K562 (cell line): ENCODE measurements around the gene ZNF740. TPM values are rescaled to one million over a fixed set of nuclear protein-coding genes. Genes with fewer than 3 reads are reported as not detected.

Source experiments
- CBFA2T3 ChIP-seq: fragments of 450-650 bp; IDR thresholded peaks from 2 replicates; pipeline ENCODE4 v1.6.1; 2017
- DIDO1 ChIP-seq: fragments of 450-650 bp; IDR thresholded peaks from 2 replicates; pipeline ENCODE4 v1.6.1; 2016; ENCODE audit warnings: low read depth, missing biosample characterization, missing genetic modification characterization
- ETS1 ChIP-seq: conservative IDR thresholded peaks from 2 replicates; pipeline ENCODE4 v1.6.1; 2011; ENCODE audit warnings: low read depth, mild to moderate bottlenecking, low read length; ENCODE audit not compliant: control insufficient read depth
- ETV5 ChIP-seq: sonication (generic); formaldehyde crosslinking; IDR thresholded peaks from 2 replicates; pipeline ENCODE4 v1.4.0; 2020; ENCODE audit warnings: low read depth, mild to moderate bottlenecking, missing genetic modification reagents
- FOXK2 ChIP-seq, 2 experiments: fragments of 450-650 bp; IDR thresholded peaks in 1 of 2; conservative IDR thresholded peaks in 1 of 2; 2 replicates each; pipeline ENCODE4 v1.6.1; 2016; ENCODE audit warnings: low read depth in 2 of 2, mild to moderate bottlenecking in 1 of 2
- NFXL1 ChIP-seq: fragments of 450-650 bp; formaldehyde crosslinking; IDR thresholded peaks from 2 replicates; pipeline ENCODE4 v1.4.0; 2021; ENCODE audit warnings: mild to moderate bottlenecking
- PCBP1 ChIP-seq: fragments of 200-400 bp; formaldehyde crosslinking; IDR thresholded peaks from 2 replicates; pipeline ENCODE4 v1.6.1; 2018; ENCODE audit warnings: mild to moderate bottlenecking, low read depth, low read length; ENCODE audit not compliant: poor library complexity, severe bottlenecking
- RBM22 ChIP-seq: fragments of 200-400 bp; formaldehyde crosslinking; IDR thresholded peaks from 2 replicates; pipeline ENCODE4 v1.6.1; 2018; ENCODE audit warnings: low read length, low read depth; ENCODE audit not compliant: poor library complexity, severe bottlenecking
- RREB1 ChIP-seq: fragments of 250-450 bp; sonication (Bioruptor Pico); IDR thresholded peaks from 2 replicates; pipeline ENCODE4 v1.4.0; 2020
- SREBF1 ChIP-seq: fragments of 150-350 bp; IDR thresholded peaks from 2 replicates; pipeline ENCODE4 v1.6.1; 2014; ENCODE audit warnings: antibody characterized with exemption, low read depth, low read length, borderline replicate concordance
- TAF7 ChIP-seq: fragments of 450-650 bp; IDR thresholded peaks from 2 replicates; pipeline ENCODE4 v1.6.1; 2016; ENCODE audit warnings: missing genetic modification characterization, missing compliant biosample characterization
- TGIF2 ChIP-seq: sonication (generic); formaldehyde crosslinking; IDR thresholded peaks from 2 replicates; pipeline ENCODE4 v1.8.1; 2022; ENCODE audit warnings: mild to moderate bottlenecking, missing genetic modification reagents, moderate library complexity
- THRB ChIP-seq: fragments of 450-650 bp; formaldehyde crosslinking; conservative IDR thresholded peaks from 2 replicates; pipeline ENCODE4 v1.4.0; 2022; ENCODE audit warnings: mild to moderate bottlenecking, missing genetic modification characterization
- ZBTB43 ChIP-seq: sonication (generic); formaldehyde crosslinking; IDR thresholded peaks from 2 replicates; pipeline ENCODE4 v1.8.0; 2023; ENCODE audit warnings: mild to moderate bottlenecking, missing genetic modification reagents
- ZNF644 ChIP-seq: fragments of 200-800 bp; sonication (Bioruptor generic); IDR thresholded peaks from 2 replicates; pipeline ENCODE4 v1.6.1; 2016; ENCODE audit warnings: low read depth, missing genetic modification characterization, missing compliant biosample characterization
- polyA plus RNA-seq, 8 experiments: library from polyadenylated mRNA; depleted of rRNA in 4 of 8; stranded (reverse) in 5 of 8; unstranded in 3 of 8; fragments of >200 nt; fragmentation: Nextera tagmentation in 2 of 8; fragmentation: Illumina TruSeq in 1 of 8; extraction: Ambion mirVana in 2 of 8; extraction: Trizol in 1 of 8; gene quantifications; 2 replicates each; pipeline versions ENCODE4 v1.2.1 to v1.2.3, GENCODE V29; 2011 to 2014; ENCODE audit warnings: inconsistent platforms in 1 of 8, missing spikeins in 1 of 8
- total RNA-seq, 7 experiments: library from RNA; depleted of rRNA in 6 of 7; stranded (reverse); fragments of >200 nt in 6 of 7; fragmentation: Illumina TruSeq in 2 of 7; extraction: Trizol in 2 of 7; gene quantifications; 2 replicates each; pipeline versions ENCODE4 v1.2.1 to v1.2.3, GENCODE V29; 2011 to 2021; ENCODE audit warnings: low replicate concordance in 1 of 7

The ZNF740 gene
- total and polyA plus RNA-seq, 9 of the 15 experiments (the other 6 are each of a cell fraction or from before 2014, with no cell fraction given): 0.57 to 46.4 (median 18.6) TPM

GRCh38 chr12:53180220-53180930, at the start of gene ZNF740, which contains the start of gene CSAD (continued):
- TF ChIP-seq THRB (CRISPR knock-in tag) (0 out of 2 replicates have a peak, but pooled peaks have one; percentile 7), RBM22 (no peak), PCBP1 (peak; percentile 97), NFXL1 (CRISPR knock-in tag) (no peak), RREB1 (CRISPR knock-in tag) (no peak), FOXK2 (conservative IDR thresholded peaks at IDR 0.05 in 1 of 2, IDR thresholded peaks at IDR 0.05 in 1 of 2; ENCODE audit: low read depth in 2 of 2) (peak; percentile 95 to 98), TGIF2 (CRISPR knock-in tag) (no peak), TAF7 (tag) (peak; percentile 59; the same call in 1 of the 2 replicates), DIDO1 (tag) (peak; percentile 53; the same call in 1 of the 2 replicates), ETS1 (peak; percentile 54; the same call in 1 of the 2 replicates), ZNF644 (tag) (peak; percentile 1; the same call in 1 of the 2 replicates), CBFA2T3 (peak; percentile 19; the same call in 1 of the 2 replicates), ZBTB43 (CRISPR knock-in tag) (no peak), SREBF1 (peak; percentile 54; the same call in 1 of the 2 replicates), ETV5 (peak; percentile 88)
